ENCODE data around the gene KIRREL3. TPM values are rescaled to one million over a fixed set of nuclear protein-coding genes. Genes with fewer than 3 reads are reported as not detected.
A peak's percentile ranks its signal among the peaks of the same experiment; 100 is the strongest.
"Not testable (repeated sequence)": the region's sequence is repeated elsewhere in the genome, so short reads cannot be mapped to it uniquely, and the experiment has no call there.

The KIRREL3 gene
- total RNA-seq, 1 donor from 2014 or later, result not detected

- FAIRE-seq, result no peak
- no peak for DNase-seq (ENCODE audit: low read depth)
- H3K27me3 ChIP-seq (ENCODE audit: control insufficient read depth, insufficient read depth, low read length), result no peaks in the 10 kb centered on the region
- H3K4me3 ChIP-seq (ENCODE audit: low read depth, low read length), result no peak overlapping the region
- H3K36me3 ChIP-seq (ENCODE audit: control insufficient read depth, insufficient read depth, low read length), result no peaks in the 10 kb centered on the region
- no peak for TF ChIP-seq CTCF (IDR thresholded peaks at IDR 0.05; ENCODE audit: insufficient read depth, low read length, severe bottlenecking)
Observed at GRCh38 chr11:126400479-126400878, 600.1 kb downstream of the KIRREL3 start.

- DNase-seq (ENCODE audit: low read depth) (no peak), FAIRE-seq (no peak)
- Histone ChIP-seq H3K27me3 (ENCODE audit: control insufficient read depth, insufficient read depth, low read length) (no peaks in the 10 kb centered on the region), H3K4me3 (ENCODE audit: low read depth, low read length) (no peak overlapping the region), H3K36me3 (ENCODE audit: control insufficient read depth, insufficient read depth, low read length) (no peaks in the 10 kb centered on the region)
- TF ChIP-seq CTCF (IDR thresholded peaks at IDR 0.05; ENCODE audit: insufficient read depth, low read length, severe bottlenecking), result no peak
Observed at GRCh38 chr11:126400019-126400418, 600.6 kb downstream of the KIRREL3 start.

- TF ChIP-seq CTCF (IDR thresholded peaks at IDR 0.05; ENCODE audit: insufficient read depth, low read length, severe bottlenecking), result no peak
Observed at GRCh38 chr11:126398721-126399120, 601.8 kb downstream of the KIRREL3 start.

GRCh38 chr11:126398296-126398695 is 602.3 kb downstream of the KIRREL3 start:
- FAIRE-seq (no peak), DNase-seq (ENCODE audit: low read depth) (no peak)
- H3K27me3 ChIP-seq (ENCODE audit: control insufficient read depth, insufficient read depth, low read length), result no peaks in the 10 kb centered on the region
- no peak overlapping the region for H3K4me3 ChIP-seq (ENCODE audit: low read depth, low read length)
- H3K36me3 ChIP-seq (ENCODE audit: control insufficient read depth, insufficient read depth, low read length), result no peaks in the 10 kb centered on the region
- TF ChIP-seq CTCF (IDR thresholded peaks at IDR 0.05; ENCODE audit: insufficient read depth, low read length, severe bottlenecking), result no peak

More at GRCh38 chr11:126398721-126399120, 601.8 kb downstream of the KIRREL3 start:
- FAIRE-seq (no peak), DNase-seq (ENCODE audit: low read depth) (no peak)
- H3K4me3 ChIP-seq (ENCODE audit: low read depth, low read length), result no peak overlapping the region
- no peaks in the 10 kb centered on the region for H3K27me3 ChIP-seq (ENCODE audit: control insufficient read depth, insufficient read depth, low read length)
- H3K36me3 ChIP-seq (ENCODE audit: control insufficient read depth, insufficient read depth, low read length), result no peaks in the 10 kb centered on the region

- FAIRE-seq (no peak), DNase-seq (ENCODE audit: low read depth) (no peak)
- H3K27me3 ChIP-seq (ENCODE audit: control insufficient read depth, insufficient read depth, low read length), result no peaks in the 10 kb centered on the region
- TF ChIP-seq CTCF (IDR thresholded peaks at IDR 0.05; ENCODE audit: insufficient read depth, low read length, severe bottlenecking), result no peak
- no peak overlapping the region for H3K4me3 ChIP-seq (ENCODE audit: low read depth, low read length)
- H3K36me3 ChIP-seq (ENCODE audit: control insufficient read depth, insufficient read depth, low read length), result no peaks in the 10 kb centered on the region
Observed at GRCh38 chr11:126396965-126397364, 603.6 kb downstream of the KIRREL3 start.

GRCh38 chr11:126396266-126396665 is 604.3 kb downstream of the KIRREL3 start:
- H3K27me3 ChIP-seq (ENCODE audit: control insufficient read depth, insufficient read depth, low read length); FAIRE-seq; H3K36me3 ChIP-seq (ENCODE audit: control insufficient read depth, insufficient read depth, low read length); H3K4me3 ChIP-seq (ENCODE audit: low read depth, low read length); DNase-seq (ENCODE audit: low read depth): not testable (repeated sequence)

GRCh38 chr11:126395784-126396183 is 604.8 kb downstream of the KIRREL3 start:
- H3K36me3 ChIP-seq (ENCODE audit: control insufficient read depth, insufficient read depth, low read length); H3K4me3 ChIP-seq (ENCODE audit: low read depth, low read length); H3K27me3 ChIP-seq (ENCODE audit: control insufficient read depth, insufficient read depth, low read length); DNase-seq (ENCODE audit: low read depth): not testable (repeated sequence)
- FAIRE-seq, result peak; percentile 84

GRCh38 chr11:126394634-126395072 is 605.9 kb downstream of the KIRREL3 start:
- peak; percentile 7 for FAIRE-seq
- H3K36me3 ChIP-seq (ENCODE audit: control insufficient read depth, insufficient read depth, low read length); H3K27me3 ChIP-seq (ENCODE audit: control insufficient read depth, insufficient read depth, low read length); H3K4me3 ChIP-seq (ENCODE audit: low read depth, low read length): not testable (repeated sequence)
- DNase-seq (ENCODE audit: low read depth), result peak; percentile 55

All from bronchial epithelial cell (primary cell).